Stomach (tissue), 9 donors: Measurements from ENCODE around the gene AKAP6. TPM values are rescaled to one million over a fixed set of nuclear protein-coding genes. Genes with fewer than 3 reads are reported as not detected.
"Not testable (repeated sequence)": the region's sequence is repeated elsewhere in the genome, so short reads cannot be mapped to it uniquely, and the experiment has no call there.

Experiments used
- DNase-seq, 2 donors: peaks; one replicate each; pipeline versions ENCODE4 v3.0.0 to v3.0.0-alpha.2; 2013 to 2019
- H3K27ac ChIP-seq, 5 donors: fragments of 200-600 bp in 4 of 5; sonication (generic) in 4 of 5; one replicate each; pipeline ENCODE4 v1.5.1; 2013 to 2019; ENCODE audit warnings: mild to moderate bottlenecking in 1 of 5, moderate library complexity in 1 of 5
- H3K27me3 ChIP-seq, 3 donors: fragments of 200-600 bp; sonication (generic); one replicate each; pipeline ENCODE4 v1.5.1; 2017 to 2019; ENCODE audit warnings: mixed run types in 1 of 3
- H3K36me3 ChIP-seq, 4 donors: fragments of 200-600 bp; sonication (generic); 1 replicate in 3 of 4; 2 replicates in 1 of 4; pipeline ENCODE4 v1.5.1; 2016 to 2019
- H3K4me1 ChIP-seq, 4 donors: fragments of 200-600 bp; sonication (generic); one replicate each; pipeline ENCODE4 v1.5.1; 2016 to 2019
- H3K4me3 ChIP-seq, 4 donors: fragments of 200-600 bp; sonication (generic) in 3 of 4; one replicate each; pipeline ENCODE4 v1.5.1; 2016 to 2019; ENCODE audit warnings: mild to moderate bottlenecking in 1 of 4
- H3K9me3 ChIP-seq, 4 donors: fragments of 200-600 bp; sonication (generic); one replicate each; pipeline ENCODE4 v1.5.1; 2016 to 2019
- EP300 ChIP-seq: sonication (generic); formaldehyde crosslinking; IDR thresholded peaks from one replicate; pipeline ENCODE4 v1.6.1; 2017; ENCODE audit warnings: antibody characterized with exemption
- POLR2A ChIP-seq, 4 donors: fragments of 450-650 bp; IDR thresholded peaks; one replicate each; pipeline ENCODE4 v1.6.1; 2016; ENCODE audit warnings: antibody characterized with exemption in 4 of 4, control low read depth in 2 of 4, mild to moderate bottlenecking in 1 of 4, moderate library complexity in 1 of 4
- POLR2AphosphoS5 ChIP-seq, 3 donors: sonication (generic); formaldehyde crosslinking; IDR thresholded peaks; one replicate each; pipeline ENCODE4 v1.6.1; 2016; ENCODE audit warnings: antibody characterized with exemption in 3 of 3
- WGBS, 5 donors: extraction: QIAGEN DNeasy Blood & Tissue Kit in 3 of 5; methylation state at CpG; one replicate each; pipeline versions ENCODE4 v1.1.5 to v1.1.7; 2013 to 2018; 5-methylcytosine and 5-hydroxymethylcytosine counted together
- intact Hi-C: fragments of 100-400 bp; cut with DNase I; formaldehyde crosslinking; loops from one replicate; pipeline ENCODE4 v1.15.1; 2023; ENCODE audit warnings: low total_unique reads
- polyA plus RNA-seq, 3 donors: library from polyadenylated mRNA; stranded (reverse); fragments of 200-250 nt; gene quantifications; one replicate each; pipeline ENCODE4 v1.2.3, GENCODE V29; 2013
- total RNA-seq, 5 donors: library from RNA; depleted of rRNA; stranded (reverse); fragments of >200 nt; gene quantifications; one replicate each; pipeline versions ENCODE4 v1.1.0 to v1.2.3, GENCODE V29; 2014 to 2016
- TF ChIP-seq, protein P1 (sequence below), 7 experiments: fragments of 450-650 bp in 4 of 7; fragments of 200-600 bp in 3 of 7; sonication (generic) in 3 of 7; IDR thresholded peaks; one replicate each; pipeline ENCODE4 v1.5.1; 2016 to 2019; ENCODE audit warnings: antibody characterized with exemption in 7 of 7, control low read depth in 2 of 7, mild to moderate bottlenecking in 1 of 7
- donor health status: healthy with polysubstance abuse.
- donor health status: Bipolar disorder and iron deficiency.
- donor health status: healthy.

The AKAP6 gene
- total and polyA plus RNA-seq, 8 donors = 0.15 to 132 (median 3.3) TPM

DNA sequence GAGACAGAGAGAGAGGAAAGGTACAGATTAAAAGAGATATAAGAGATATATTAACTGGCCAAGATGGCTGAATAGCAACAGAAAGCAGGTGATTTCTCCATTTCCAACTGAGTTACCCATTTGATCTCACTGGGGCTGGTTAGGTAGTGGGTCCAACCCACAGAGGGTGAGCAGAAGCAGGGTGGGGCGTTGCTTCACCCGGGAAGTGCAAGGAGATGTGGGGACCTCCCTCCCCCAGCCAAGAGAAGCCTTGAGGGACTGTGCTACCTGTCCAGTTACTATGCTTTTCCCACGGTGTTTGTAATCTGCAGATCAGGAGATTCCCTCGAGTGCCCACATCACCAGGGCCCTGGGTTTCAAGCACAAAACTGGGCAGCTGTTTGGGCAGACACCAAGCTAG is 131.2 kb downstream of the AKAP6 start:
- Histone ChIP-seq H3K27me3 (no peaks in the 10 kb centered on the region), H3K36me3 (no peaks in the 10 kb centered on the region), H3K4me3 (no peak overlapping the region), H3K9me3 (no peaks in the 10 kb centered on the region), H3K4me1 (peaks cover 0 to 6% (median 0%) of the 10 kb centered on the region in 4 donors), H3K27ac (no peak overlapping the region)
- intact Hi-C loops = no loop called here
- no peak for DNase-seq
- WGBS, 5 donors = 51 to 81% (median 68%) methylated on average over 4 of the region's 4 CpGs
- TF ChIP-seq POLR2AphosphoS5 (IDR thresholded peaks at IDR 0.05) (no peak), POLR2A (IDR thresholded peaks at IDR 0.05) (no peak), EP300 (no peak)
- TF ChIP-seq, protein P1, sequence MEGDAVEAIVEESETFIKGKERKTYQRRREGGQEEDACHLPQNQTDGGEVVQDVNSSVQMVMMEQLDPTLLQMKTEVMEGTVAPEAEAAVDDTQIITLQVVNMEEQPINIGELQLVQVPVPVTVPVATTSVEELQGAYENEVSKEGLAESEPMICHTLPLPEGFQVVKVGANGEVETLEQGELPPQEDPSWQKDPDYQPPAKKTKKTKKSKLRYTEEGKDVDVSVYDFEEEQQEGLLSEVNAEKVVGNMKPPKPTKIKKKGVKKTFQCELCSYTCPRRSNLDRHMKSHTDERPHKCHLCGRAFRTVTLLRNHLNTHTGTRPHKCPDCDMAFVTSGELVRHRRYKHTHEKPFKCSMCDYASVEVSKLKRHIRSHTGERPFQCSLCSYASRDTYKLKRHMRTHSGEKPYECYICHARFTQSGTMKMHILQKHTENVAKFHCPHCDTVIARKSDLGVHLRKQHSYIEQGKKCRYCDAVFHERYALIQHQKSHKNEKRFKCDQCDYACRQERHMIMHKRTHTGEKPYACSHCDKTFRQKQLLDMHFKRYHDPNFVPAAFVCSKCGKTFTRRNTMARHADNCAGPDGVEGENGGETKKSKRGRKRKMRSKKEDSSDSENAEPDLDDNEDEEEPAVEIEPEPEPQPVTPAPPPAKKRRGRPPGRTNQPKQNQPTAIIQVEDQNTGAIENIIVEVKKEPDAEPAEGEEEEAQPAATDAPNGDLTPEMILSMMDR (IDR thresholded peaks at IDR 0.05) = no peak

DNA sequence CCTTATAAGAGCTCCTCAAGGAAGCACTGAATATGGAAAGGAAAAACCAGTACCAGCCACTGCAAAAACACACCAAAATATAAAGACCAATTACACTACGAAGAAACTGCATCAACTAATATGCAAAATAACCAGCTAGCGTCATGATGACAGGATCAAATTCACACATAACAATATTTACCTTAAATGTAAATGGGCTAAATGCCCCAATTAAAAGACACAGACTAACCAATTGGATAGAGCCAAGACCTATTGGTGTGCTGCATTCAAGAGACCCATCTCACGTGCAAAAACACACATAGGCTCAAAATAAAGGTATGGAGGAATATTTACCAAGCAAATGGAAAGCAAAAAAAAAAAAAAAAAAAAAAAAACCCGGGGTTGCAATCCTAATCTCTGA is 133.5 kb downstream of the AKAP6 start:
- intact Hi-C loops, H3K4me1 ChIP-seq, H3K9me3 ChIP-seq, H3K4me3 ChIP-seq, H3K27me3 ChIP-seq, DNase-seq, H3K27ac ChIP-seq, H3K36me3 ChIP-seq: not testable (repeated sequence)
- 67 to 77% (median 71%) methylated on average over 4 of the region's 4 CpGs for WGBS, 5 donors

GRCh38 chr14:32468955-32469354 is 139.9 kb downstream of the AKAP6 start:
- TF ChIP-seq POLR2A (IDR thresholded peaks at IDR 0.05) (no peak), POLR2AphosphoS5 (IDR thresholded peaks at IDR 0.05) (peak in 1 of 3 donors; percentile 73)
- peaks cover 0 to 26% (median 8%) of the 10 kb centered on the region in 4 donors for H3K4me1 ChIP-seq
- H3K4me3 ChIP-seq = no peak overlapping the region
- WGBS, 5 donors = 4 to 27% (median 24%) methylated on average over 2 of the region's 2 CpGs
- DNase-seq = peak in 1 of 2 donors; percentile 13
- no peaks in the 10 kb centered on the region for H3K9me3 ChIP-seq
- intact Hi-C loops = no loop called here
- H3K27ac ChIP-seq = peak overlapping the region in 2 of 5 donors; percentile 3 to 46
- no peaks in the 10 kb centered on the region for H3K27me3 ChIP-seq
- H3K36me3 ChIP-seq = no peaks in the 10 kb centered on the region

GRCh38 chr14:32469388-32470160 is 140.5 kb downstream of the AKAP6 start:
- DNase-seq = peak in 1 of 2 donors; percentile 65
- Histone ChIP-seq H3K9me3 (no peaks in the 10 kb centered on the region), H3K27ac (peak overlapping the region in 2 of 5 donors; percentile 2 to 3), H3K36me3 (no peaks in the 10 kb centered on the region), H3K27me3 (no peaks in the 10 kb centered on the region), H3K4me3 (no peak overlapping the region), H3K4me1 (peaks cover 0 to 26% (median 8%) of the 10 kb centered on the region in 4 donors)
- TF ChIP-seq, protein P1 (IDR thresholded peaks at IDR 0.05) = peak in 3 of 7 experiments; percentile 28 to 41 (median 31)
- TF ChIP-seq EP300 = no peak
- 18 to 29% (median 21%) methylated on average over 5 of the region's 5 CpGs for WGBS, 5 donors
- intact Hi-C loops = no loop called here

DNA sequence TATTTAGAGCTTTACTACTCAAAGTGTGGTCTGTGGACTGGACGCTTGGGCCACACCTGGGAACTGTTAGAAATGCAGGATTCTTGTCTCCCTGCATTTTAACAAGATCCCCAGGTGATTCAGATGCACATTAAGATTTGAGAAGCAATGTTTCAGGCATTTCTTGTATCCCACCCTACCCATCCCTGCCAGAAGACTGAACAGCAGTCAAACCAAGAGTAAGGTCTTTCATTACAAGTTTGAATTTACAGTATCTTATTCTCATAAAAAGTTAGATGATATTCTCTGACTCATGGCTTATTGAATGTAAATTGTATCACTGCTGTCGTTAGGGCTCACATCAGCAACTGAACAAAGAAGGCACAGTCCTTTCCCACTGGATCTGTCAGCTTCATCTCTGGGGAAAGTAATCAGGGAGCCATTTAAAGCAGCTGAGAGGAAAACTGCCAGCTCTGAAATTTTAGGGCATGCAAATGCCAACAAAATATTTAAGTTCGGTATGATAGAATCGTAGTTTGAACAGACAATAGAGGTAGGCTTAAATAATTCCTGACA is 141.1 kb downstream of the AKAP6 start:
- WGBS, 5 donors = 61 to 77% (median 69%) methylated on average over 4 of the region's 4 CpGs
- peak overlapping the region in 2 of 5 donors; percentile 2 to 3 for H3K27ac ChIP-seq
- no peaks in the 10 kb centered on the region for H3K27me3 ChIP-seq
- H3K4me1 ChIP-seq = peaks cover 0 to 26% (median 8%) of the 10 kb centered on the region in 4 donors
- no peak for DNase-seq
- no peaks in the 10 kb centered on the region for H3K9me3 ChIP-seq
- H3K4me3 ChIP-seq = no peak overlapping the region
- H3K36me3 ChIP-seq = no peaks in the 10 kb centered on the region
- no peak for TF ChIP-seq POLR2AphosphoS5 (IDR thresholded peaks at IDR 0.05)
- no peak for TF ChIP-seq EP300
- TF ChIP-seq POLR2A (IDR thresholded peaks at IDR 0.05) = no peak
- TF ChIP-seq, protein P1 (IDR thresholded peaks at IDR 0.05) = no peak
- intact Hi-C loops = no loop called here
